Uterus (tissue), 4 donors: ENCODE data around the gene TRIM74. TPM values are rescaled to one million over a fixed set of nuclear protein-coding genes. Genes with fewer than 3 reads are reported as not detected.
"Not testable (repeated sequence)": the region's sequence is repeated elsewhere in the genome, so short reads cannot be mapped to it uniquely, and the experiment has no call there.

Source experiments
- DNase-seq, 2 donors: peaks; one replicate each; pipeline ENCODE4 v3.0.0-alpha.2; 2019 to 2020
- H3K27ac ChIP-seq, 2 donors: fragments of 200-600 bp; sonication (generic); 1 replicate in 1 of 2; 2 replicates in 1 of 2; pipeline ENCODE4 v1.5.1; 2016 to 2018
- H3K27me3 ChIP-seq, 2 donors: fragments of 200-600 bp; sonication (generic); one replicate each; pipeline ENCODE4 v1.5.1; 2018 to 2019; ENCODE audit warnings: control low read depth in 1 of 2
- H3K36me3 ChIP-seq, 2 donors: fragments of 200-600 bp; sonication (generic); one replicate each; pipeline ENCODE4 v1.5.1; 2019; ENCODE audit warnings: control low read depth in 1 of 2
- H3K4me1 ChIP-seq, 2 donors: fragments of 200-600 bp; sonication (generic); one replicate each; pipeline ENCODE4 v1.5.1; 2018 to 2019; ENCODE audit warnings: control low read depth in 1 of 2
- H3K4me3 ChIP-seq, 2 donors: fragments of 200-600 bp; sonication (generic); 1 replicate in 1 of 2; 2 replicates in 1 of 2; pipeline ENCODE4 v1.5.1; 2018 to 2019; ENCODE audit warnings: mild to moderate bottlenecking in 1 of 2
- H3K9me3 ChIP-seq, 2 donors: fragments of 200-600 bp; sonication (generic); one replicate each; pipeline ENCODE4 v1.5.1; 2019; ENCODE audit warnings: control low read depth in 1 of 2
- CTCF ChIP-seq, 4 experiments: fragments of 200-600 bp in 2 of 4; fragments of 450-650 bp in 2 of 4; sonication (generic) in 2 of 4; IDR thresholded peaks; one replicate each; pipeline ENCODE4 v1.5.1; 2016 to 2019; ENCODE audit warnings: antibody characterized with exemption in 4 of 4, mild to moderate bottlenecking in 2 of 4, moderate library complexity in 1 of 4
- POLR2A ChIP-seq, 2 donors: fragments of 450-650 bp; IDR thresholded peaks; one replicate each; pipeline ENCODE4 v1.6.1; 2016; ENCODE audit warnings: antibody characterized with exemption in 2 of 2, mild to moderate bottlenecking in 1 of 2, moderate library complexity in 1 of 2
- intact Hi-C: fragments of 100-400 bp; cut with DNase I; formaldehyde crosslinking; loops from one replicate; pipeline ENCODE4 v1.15.1; 2023; ENCODE audit warnings: low total_unique reads
- total RNA-seq, 4 donors: library from RNA; depleted of rRNA in 3 of 4; stranded (reverse); fragments of >200 nt in 3 of 4; gene quantifications; one replicate each; pipeline versions ENCODE4 v1.1.0 to v1.2.4, GENCODE V29; 2014 to 2023
- donor health status: DM: yes; HTN: yes; CAD: no.

The TRIM74 gene
- total RNA-seq, 4 donors from 2014 or later: 1.7 to 2.9 TPM; not detected in 2

GRCh38 chr7:72924733-72925545 lies 44.3 kb downstream of the TRIM74 start, which contains the start of gene POM121:
Gene POM121 (plus strand): TSS chr7:72925095. CDS start chr7:72925122, 27 bp downstream.
- intact Hi-C loops: no loop called here
- Histone ChIP-seq H3K27ac (peak within 1 kb of the TSS; percentile 76 to 89), H3K4me1 (peaks cover 0 to 3% of the 10 kb centered on the region in 2 donors), H3K36me3 (no peaks in the 10 kb centered on the region), H3K27me3 (no peaks in the 10 kb centered on the region), H3K4me3 (peak within 1 kb of the TSS; percentile 60 to 93), H3K9me3 (no peaks in the 10 kb centered on the region)
- TF ChIP-seq CTCF (IDR thresholded peaks at IDR 0.05) (peak in 1 of 4 experiments; percentile 41), POLR2A (IDR thresholded peaks at IDR 0.05) (peak; percentile 61 to 64)
- DNase-seq: peak; percentile 78 to 85

- H3K4me1 ChIP-seq: peaks cover 0 to 3% of the 10 kb centered on the region in 2 donors
- peak overlapping the region; percentile 76 to 89 for H3K27ac ChIP-seq
- no peaks in the 10 kb centered on the region for H3K9me3 ChIP-seq
- H3K4me3 ChIP-seq: peak overlapping the region; percentile 60 to 93
- H3K36me3 ChIP-seq: no peaks in the 10 kb centered on the region
- DNase-seq: no peak
- no peaks in the 10 kb centered on the region for H3K27me3 ChIP-seq
- intact Hi-C loops: no loop called here
- TF ChIP-seq POLR2A (IDR thresholded peaks at IDR 0.05) (no peak), CTCF (IDR thresholded peaks at IDR 0.05) (no peak)
Observed at GRCh38 chr7:72924386-72924732, 44.9 kb downstream of the TRIM74 start.

DNA sequence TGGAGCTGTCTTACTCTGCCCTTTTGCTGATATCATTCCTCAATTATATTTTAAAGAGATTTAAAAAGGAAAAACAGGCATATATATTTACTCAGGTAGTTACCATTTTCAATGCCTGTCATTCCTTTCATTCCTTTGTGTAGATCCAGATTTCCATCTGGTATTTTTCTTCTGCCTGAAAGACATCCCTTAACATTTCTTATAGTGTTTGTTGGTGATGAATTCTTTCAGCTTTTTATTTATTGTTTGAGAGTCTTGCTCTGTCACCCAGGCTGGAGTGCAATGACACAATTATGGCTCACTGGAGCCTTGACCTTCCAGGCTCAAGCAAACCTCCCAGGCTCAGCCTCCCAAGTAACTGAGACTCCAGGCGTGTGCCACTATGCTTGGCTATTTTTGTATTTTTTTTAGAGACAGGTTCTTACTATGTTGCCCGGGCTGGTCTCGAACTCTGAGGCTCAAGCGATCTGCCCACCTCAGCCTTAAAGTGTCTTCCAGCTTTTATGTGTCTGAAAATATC lies 50.0 kb downstream of the TRIM74 start:
- TF ChIP-seq POLR2A (IDR thresholded peaks at IDR 0.05) (no peak), CTCF (IDR thresholded peaks at IDR 0.05) (no peak)
- Histone ChIP-seq H3K27ac (no peak overlapping the region), H3K4me3 (no peak overlapping the region), H3K36me3 (no peaks in the 10 kb centered on the region), H3K4me1 (peaks cover 0 to 3% of the 10 kb centered on the region in 2 donors), H3K27me3 (no peaks in the 10 kb centered on the region), H3K9me3 (no peaks in the 10 kb centered on the region)
- no peak for DNase-seq
- intact Hi-C loops: no loop called here

- not testable (repeated sequence) for H3K4me3 ChIP-seq
- DNase-seq: peak; percentile 37 to 44
Observed at GRCh38 chr7:72914756-72915525, 54.3 kb downstream of the TRIM74 start.

DNA sequence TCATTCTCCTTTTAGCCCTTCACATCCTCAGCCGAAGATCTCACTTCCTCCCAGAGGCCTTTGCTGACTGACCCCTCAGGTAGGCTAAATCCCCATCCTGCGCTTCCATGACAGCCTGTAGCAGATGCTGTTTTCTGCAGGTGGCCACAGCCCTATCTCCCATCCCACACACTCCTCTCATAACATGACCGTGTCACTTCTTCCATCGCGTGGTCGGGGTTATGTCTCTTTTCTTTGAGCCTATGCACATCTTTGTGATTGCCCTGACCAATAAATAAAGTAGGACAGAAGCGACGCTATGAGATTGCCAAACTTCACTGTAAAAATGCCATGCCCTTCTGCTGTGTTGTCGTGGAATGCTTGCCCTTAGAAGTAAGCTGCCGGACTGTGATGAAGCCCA lies 55.5 kb downstream of the TRIM74 start:
- DNase-seq, H3K27me3 ChIP-seq, H3K4me1 ChIP-seq, intact Hi-C loops, H3K4me3 ChIP-seq, H3K9me3 ChIP-seq, H3K36me3 ChIP-seq, H3K27ac ChIP-seq: not testable (repeated sequence)

More at GRCh38 chr7:72914756-72915525, 54.3 kb downstream of the TRIM74 start:
- H3K36me3 ChIP-seq, H3K4me1 ChIP-seq, H3K9me3 ChIP-seq, intact Hi-C loops, H3K27ac ChIP-seq, H3K27me3 ChIP-seq: not testable (repeated sequence)
- peak; percentile 37 to 59 (median 52) for TF ChIP-seq CTCF (IDR thresholded peaks at IDR 0.05)

- H3K4me1 ChIP-seq, H3K36me3 ChIP-seq, intact Hi-C loops, H3K9me3 ChIP-seq, H3K27ac ChIP-seq, H3K4me3 ChIP-seq, H3K27me3 ChIP-seq, DNase-seq: not testable (repeated sequence)
Observed at GRCh38 chr7:72911395-72911794, 57.9 kb downstream of the TRIM74 start.
